Liver (tissue), 9 donors: ENCODE results near the gene GJC3. TPM values are rescaled to one million over a fixed set of nuclear protein-coding genes. Genes with fewer than 3 reads are reported as not detected.
"Not testable (repeated sequence)": the region's sequence is repeated elsewhere in the genome, so short reads cannot be mapped to it uniquely, and the experiment has no call there.

Source experiments
- DNase-seq: peaks from one replicate; pipeline ENCODE4 v3.0.0-alpha.2; 2017; ENCODE audit warnings: low spot score
- H3K27ac ChIP-seq, 2 donors: one replicate each; pipeline ENCODE4 v1.7.0; 2013; ENCODE audit warnings: inconsistent platforms in 2 of 2, low read length in 2 of 2, control low read depth in 1 of 2, low read depth in 1 of 2, mild to moderate bottlenecking in 1 of 2
- H3K27me3 ChIP-seq, 4 donors: one replicate each; pipeline versions ENCODE4 v1.6.1 to v1.7.0; 2013; ENCODE audit warnings: low read length in 3 of 4, inconsistent platforms in 1 of 4, mild to moderate bottlenecking in 1 of 4, moderate library complexity in 1 of 4; ENCODE audit not compliant: control insufficient read depth in 4 of 4, insufficient read depth in 4 of 4
- H3K36me3 ChIP-seq, 4 donors: one replicate each; pipeline versions ENCODE4 v1.6.1 to v1.7.0; 2013; ENCODE audit warnings: low read length in 3 of 4, mild to moderate bottlenecking in 3 of 4, low read depth in 1 of 4, moderate library complexity in 1 of 4; ENCODE audit not compliant: control insufficient read depth in 4 of 4, insufficient read depth in 3 of 4
- H3K4me1 ChIP-seq, 4 donors: one replicate each; pipeline versions ENCODE4 v1.6.1 to v1.7.0; 2013; ENCODE audit warnings: low read length in 3 of 4, mild to moderate bottlenecking in 3 of 4, moderate library complexity in 1 of 4; ENCODE audit not compliant: control insufficient read depth in 4 of 4, insufficient read depth in 4 of 4
- H3K4me3 ChIP-seq, 3 donors: one replicate each; pipeline versions ENCODE4 v1.6.1 to v1.7.0; 2013; ENCODE audit warnings: low read length in 3 of 3, control low read depth in 1 of 3, low read depth in 1 of 3, mild to moderate bottlenecking in 1 of 3
- H3K9ac ChIP-seq, 2 donors: one replicate each; pipeline ENCODE4 v1.7.0; 2013; ENCODE audit warnings: low read length in 2 of 2, mild to moderate bottlenecking in 2 of 2, moderate library complexity in 2 of 2, control low read depth in 1 of 2, low read depth in 1 of 2
- H3K9me3 ChIP-seq, 4 donors: one replicate each; pipeline versions ENCODE4 v1.6.1 to v1.7.0; 2013; ENCODE audit warnings: low read length in 3 of 4; ENCODE audit not compliant: control insufficient read depth in 4 of 4
- CTCF ChIP-seq: fragments of 150-350 bp; IDR thresholded peaks from 2 replicates; pipeline ENCODE4 v1.5.1; 2017; ENCODE audit warnings: improper control_type of control experiment, low read depth, low read length; ENCODE audit not compliant: missing input control
- EGR1 ChIP-seq, 2 donors: IDR thresholded peaks; 2 replicates each; pipeline ENCODE4 v1.6.1; 2016 to 2018; ENCODE audit warnings: antibody characterized with exemption in 2 of 2, low read depth in 2 of 2
- FOXA1 ChIP-seq: IDR thresholded peaks from 2 replicates; pipeline ENCODE4 v1.6.1; 2016; ENCODE audit warnings: antibody characterized with exemption
- HNF4A ChIP-seq, 2 donors: conservative IDR thresholded peaks; 2 replicates each; pipeline ENCODE4 v1.6.1; 2016; ENCODE audit warnings: antibody characterized with exemption in 2 of 2, mild to moderate bottlenecking in 2 of 2
- HNF4G ChIP-seq: IDR thresholded peaks from 2 replicates; pipeline ENCODE4 v1.6.1; 2016; ENCODE audit warnings: antibody characterized with exemption
- JUND ChIP-seq, 2 donors: IDR thresholded peaks; 2 replicates each; pipeline ENCODE4 v1.6.1; 2016; ENCODE audit warnings: antibody characterized with exemption in 2 of 2
- MAX ChIP-seq: IDR thresholded peaks from 2 replicates; pipeline ENCODE4 v1.6.1; 2016; ENCODE audit warnings: antibody characterized with exemption
- NR2F2 ChIP-seq: IDR thresholded peaks from 2 replicates; pipeline ENCODE4 v1.6.1; 2016; ENCODE audit warnings: antibody characterized with exemption
- RAD21 ChIP-seq, 2 donors: IDR thresholded peaks; 2 replicates each; pipeline ENCODE4 v1.6.1; 2016; ENCODE audit warnings: antibody characterized with exemption in 2 of 2, mild to moderate bottlenecking in 2 of 2
- RXRA ChIP-seq, 2 donors: IDR thresholded peaks; 2 replicates each; pipeline ENCODE4 v1.6.1; 2017 to 2018; ENCODE audit warnings: antibody characterized with exemption in 2 of 2, mild to moderate bottlenecking in 1 of 2
- TAF1 ChIP-seq: conservative IDR thresholded peaks from 2 replicates; pipeline ENCODE4 v1.6.1; 2016; ENCODE audit warnings: antibody characterized with exemption, mild to moderate bottlenecking
- YY1 ChIP-seq: IDR thresholded peaks from 2 replicates; pipeline ENCODE4 v1.6.1; 2016; ENCODE audit warnings: antibody characterized with exemption, mild to moderate bottlenecking
- WGBS: extraction: QIAGEN DNeasy Blood & Tissue Kit; methylation state at CpG from one replicate; pipeline ENCODE4 v1.1.7; 2013; 5-methylcytosine and 5-hydroxymethylcytosine counted together
- polyA plus RNA-seq, 2 donors: library from polyadenylated mRNA; stranded (reverse) in 1 of 2; unstranded in 1 of 2; fragments of 200-250 nt in 1 of 2; fragments of >200 nt in 1 of 2; fragmentation: Nextera tagmentation in 1 of 2; extraction: Ambion mirVana in 1 of 2; gene quantifications; one replicate each; pipeline versions ENCODE4 v1.2.1 to v1.2.3, GENCODE V29; 2013 to 2015
- total RNA-seq, 2 donors: library from RNA; depleted of rRNA; stranded (reverse); fragments of >200 nt; gene quantifications; one replicate each; pipeline ENCODE4 v1.2.3, GENCODE V29; 2014
- TF ChIP-seq, protein P1 (sequence below): IDR thresholded peaks from 2 replicates; pipeline ENCODE4 v1.6.1; 2016; ENCODE audit warnings: antibody characterized with exemption
- donor health status: healthy.
- donor health status: healthy.
- donor health status: healthy.
- donor health status: healthy.
- donor health status: healthy.

The GJC3 gene
- total and polyA plus RNA-seq, 4 donors = 0.08 to 1.3 (median 0.14) TPM

GRCh38 chr7:99938296-99938695 is 8.9 kb upstream of the GJC3 start:
- Histone ChIP-seq H3K27me3 (no peaks in the 10 kb centered on the region), H3K9ac (no peak overlapping the region), H3K4me1 (no peaks in the 10 kb centered on the region), H3K27ac (no peak overlapping the region), H3K4me3 (no peak overlapping the region), H3K36me3 (no peaks in the 10 kb centered on the region), H3K9me3 (peaks cover 0 to 5% (median 0%) of the 10 kb centered on the region in 4 donors)
- no peak for TF ChIP-seq FOXA1
- DNase-seq = no peak
- 93% methylated on average over 2 of the region's 2 CpGs for WGBS

GRCh38 chr7:99935009-99935408 is 5.6 kb upstream of the GJC3 start:
- H3K4me1 ChIP-seq, H3K27ac ChIP-seq, DNase-seq, H3K27me3 ChIP-seq, H3K4me3 ChIP-seq, H3K9ac ChIP-seq, H3K36me3 ChIP-seq, H3K9me3 ChIP-seq: not testable (repeated sequence)
- WGBS = 66% methylated on average over 4 of the region's 4 CpGs

DNA sequence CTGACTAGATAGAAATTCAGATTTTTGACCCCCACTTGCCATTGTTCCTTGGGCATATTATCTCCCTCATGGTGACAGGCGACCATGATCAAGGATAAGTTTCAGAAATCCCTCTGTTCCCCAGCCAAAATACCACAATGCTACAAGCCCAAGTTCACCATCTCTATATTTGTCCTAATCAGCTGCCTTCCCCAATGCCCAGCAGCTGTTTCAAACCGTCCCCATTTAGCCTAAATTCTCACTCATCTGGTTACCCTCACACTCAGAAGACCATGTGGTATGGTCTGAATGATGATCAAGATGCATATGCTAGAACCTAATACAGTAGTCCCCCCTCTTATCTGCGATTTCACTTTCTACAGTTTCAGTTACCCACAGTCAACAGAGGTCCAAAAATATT is 956 bp upstream of the GJC3 start:
- no peak for DNase-seq
- TF ChIP-seq TAF1 (no peak), MAX (no peak), CTCF (no peak), JUND (IDR thresholded peaks at IDR 0.05) (no peak), HNF4A (conservative IDR thresholded peaks at IDR 0.05) (no peak), YY1 (no peak), HNF4G (no peak), RXRA (IDR thresholded peaks at IDR 0.05) (no peak), EGR1 (IDR thresholded peaks at IDR 0.05; ENCODE audit: low read depth in 2 of 2) (no peak)
- TF ChIP-seq, protein P1, sequence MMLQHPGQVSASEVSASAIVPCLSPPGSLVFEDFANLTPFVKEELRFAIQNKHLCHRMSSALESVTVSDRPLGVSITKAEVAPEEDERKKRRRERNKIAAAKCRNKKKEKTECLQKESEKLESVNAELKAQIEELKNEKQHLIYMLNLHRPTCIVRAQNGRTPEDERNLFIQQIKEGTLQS = no peak
- H3K4me3 ChIP-seq = no peak overlapping the region
- no peaks in the 10 kb centered on the region for H3K27me3 ChIP-seq
- no peaks in the 10 kb centered on the region for H3K36me3 ChIP-seq
- WGBS = 88% methylated on average over 3 of the region's 3 CpGs
- H3K27ac ChIP-seq = no peak overlapping the region
- H3K4me1 ChIP-seq = peaks cover 0 to 10% (median 5%) of the 10 kb centered on the region in 4 donors
- no peak overlapping the region for H3K9ac ChIP-seq
- no peaks in the 10 kb centered on the region for H3K9me3 ChIP-seq

GRCh38 chr7:99929730-99930053 is 272 bp upstream of the GJC3 start:
- no peak for DNase-seq
- 19% methylated on average over 2 of the region's 2 CpGs for WGBS
- Histone ChIP-seq H3K36me3 (no peaks in the 10 kb centered on the region), H3K9me3 (no peaks in the 10 kb centered on the region), H3K9ac (no peak overlapping the region), H3K4me3 (no peak overlapping the region), H3K27ac (no peak overlapping the region), H3K27me3 (no peaks in the 10 kb centered on the region), H3K4me1 (peaks cover 0 to 10% (median 5%) of the 10 kb centered on the region in 4 donors)
- TF ChIP-seq RAD21 (IDR thresholded peaks at IDR 0.05) (peak in 1 of 2 donors; percentile 1), NR2F2 (no peak)
